HEK293T (cell line): ENCODE measurements around the gene NTN3.

Source experiments
- BHLHE40 ChIP-seq: fragments of 450-650 bp; IDR thresholded peaks from 2 replicates; pipeline ENCODE4 v1.6.1; 2016; ENCODE audit warnings: mild to moderate bottlenecking, moderate library complexity, borderline replicate concordance
- ELF4 ChIP-seq: fragments of 450-650 bp; IDR thresholded peaks from 2 replicates; pipeline ENCODE4 v1.6.1; 2017; ENCODE audit warnings: antibody characterized with exemption
- LEF1 ChIP-seq: fragments of 450-650 bp; IDR thresholded peaks from 2 replicates; pipeline ENCODE4 v1.6.1; 2017; ENCODE audit warnings: mild to moderate bottlenecking, borderline replicate concordance

GRCh38 chr16:2462031-2462866 lies 8.8 kb upstream of the NTN3 start:
- TF ChIP-seq LEF1 (no peak), ELF4 (no peak), BHLHE40 (no peak)
